ENCODE data around the gene PSMB7. TPM values are rescaled to one million over a fixed set of nuclear protein-coding genes. Genes with fewer than 3 reads are reported as not detected.

The PSMB7 gene
- total RNA-seq, 4 donors from 2014 or later, result 149 to 187 (median 165) TPM

DNA sequence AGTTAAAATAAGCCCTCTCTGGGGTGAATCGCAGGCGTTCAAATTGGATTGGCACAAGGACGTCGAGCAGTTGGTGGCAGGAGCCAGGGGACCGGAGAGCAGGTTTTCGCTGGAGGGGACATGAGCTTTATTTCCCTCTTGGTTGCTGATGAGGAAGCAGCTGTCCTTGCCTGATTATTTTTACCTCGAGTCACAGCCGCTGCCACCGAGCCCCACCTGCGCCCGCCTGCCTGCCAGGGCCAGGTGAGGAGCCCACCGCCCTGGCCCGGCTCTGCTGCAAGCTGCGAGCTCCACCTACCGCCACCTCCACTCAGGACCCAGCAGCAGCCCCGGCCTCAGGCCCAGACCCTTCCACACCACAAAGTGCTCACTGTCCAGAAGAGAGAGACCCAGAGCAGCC is 26.0 kb upstream of the PSMB7 start:
- intact Hi-C loops (cut with DNase I; ENCODE audit: low total_unique reads), result no loop called here
- DNase-seq (ENCODE audit: low spot score in 2 of 2), result no peak
- no peak overlapping the region for H3K4me3 ChIP-seq (ENCODE audit: low read depth, poor library complexity, severe bottlenecking)
- 77 to 83% methylated on average over 16 of the region's 16 CpGs for WGBS, 2 donors
- TF ChIP-seq, protein P1, sequence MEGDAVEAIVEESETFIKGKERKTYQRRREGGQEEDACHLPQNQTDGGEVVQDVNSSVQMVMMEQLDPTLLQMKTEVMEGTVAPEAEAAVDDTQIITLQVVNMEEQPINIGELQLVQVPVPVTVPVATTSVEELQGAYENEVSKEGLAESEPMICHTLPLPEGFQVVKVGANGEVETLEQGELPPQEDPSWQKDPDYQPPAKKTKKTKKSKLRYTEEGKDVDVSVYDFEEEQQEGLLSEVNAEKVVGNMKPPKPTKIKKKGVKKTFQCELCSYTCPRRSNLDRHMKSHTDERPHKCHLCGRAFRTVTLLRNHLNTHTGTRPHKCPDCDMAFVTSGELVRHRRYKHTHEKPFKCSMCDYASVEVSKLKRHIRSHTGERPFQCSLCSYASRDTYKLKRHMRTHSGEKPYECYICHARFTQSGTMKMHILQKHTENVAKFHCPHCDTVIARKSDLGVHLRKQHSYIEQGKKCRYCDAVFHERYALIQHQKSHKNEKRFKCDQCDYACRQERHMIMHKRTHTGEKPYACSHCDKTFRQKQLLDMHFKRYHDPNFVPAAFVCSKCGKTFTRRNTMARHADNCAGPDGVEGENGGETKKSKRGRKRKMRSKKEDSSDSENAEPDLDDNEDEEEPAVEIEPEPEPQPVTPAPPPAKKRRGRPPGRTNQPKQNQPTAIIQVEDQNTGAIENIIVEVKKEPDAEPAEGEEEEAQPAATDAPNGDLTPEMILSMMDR (IDR thresholded peaks at IDR 0.05), result no peak
- no peak for TF ChIP-seq POLR2A (IDR thresholded peaks at IDR 0.05)

DNA sequence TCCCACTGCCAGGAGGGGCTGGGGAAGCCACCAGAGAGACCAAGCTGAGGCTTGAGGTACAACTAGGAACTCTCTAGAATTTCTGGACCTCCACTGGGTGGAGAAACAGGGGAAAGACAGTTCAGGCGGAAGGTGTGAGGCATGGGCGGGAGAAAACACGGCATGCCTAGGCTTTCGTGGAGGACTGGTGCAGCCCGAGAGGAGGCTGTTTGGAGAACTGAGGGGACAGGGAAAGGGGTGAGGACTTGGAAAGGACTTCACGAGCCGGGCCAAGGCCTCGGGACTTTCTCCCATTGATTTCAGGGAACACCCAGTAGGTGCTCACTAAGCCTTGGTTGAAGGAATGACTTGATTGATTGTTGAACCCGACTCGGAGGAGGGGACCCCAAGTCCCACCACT is 25.5 kb upstream of the PSMB7 start:
- H3K4me3 ChIP-seq (ENCODE audit: low read depth, poor library complexity, severe bottlenecking), result no peak overlapping the region
- intact Hi-C loops (cut with DNase I; ENCODE audit: low total_unique reads), result no loop called here
- DNase-seq (ENCODE audit: low spot score in 2 of 2), result no peak
- TF ChIP-seq POLR2A (IDR thresholded peaks at IDR 0.05), result no peak
- TF ChIP-seq, protein P1 (IDR thresholded peaks at IDR 0.05), result no peak
- WGBS, 2 donors, result 64 to 71% methylated on average over 10 of the region's 10 CpGs

DNA sequence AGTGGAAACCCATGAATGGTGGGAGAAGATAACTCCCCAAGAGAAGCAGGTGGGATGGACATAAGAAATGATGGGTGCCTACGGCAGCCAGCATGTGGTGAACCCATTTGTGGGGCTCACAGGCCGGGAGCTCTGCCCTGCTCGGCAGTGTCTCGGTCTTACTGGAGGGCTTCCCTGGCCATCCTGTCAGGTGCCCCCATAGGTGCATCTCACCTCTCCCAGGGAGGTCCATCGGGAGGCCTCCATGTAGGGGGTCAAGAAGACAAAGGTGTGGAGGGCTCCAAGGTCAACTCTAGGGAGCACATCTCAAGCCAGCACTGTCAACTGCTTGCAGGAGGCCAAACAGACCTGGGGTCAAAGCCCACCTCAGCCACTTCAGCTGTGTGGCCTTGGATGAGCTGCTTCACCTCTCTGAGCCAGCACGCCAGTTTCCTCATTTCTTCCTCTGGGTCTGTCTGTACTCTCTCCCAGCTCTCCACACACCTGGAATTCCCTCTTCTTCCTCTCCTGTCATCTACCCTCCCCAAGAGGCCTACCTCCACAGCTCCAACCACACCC is 24.5 kb upstream of the PSMB7 start:
- intact Hi-C loops (cut with DNase I; ENCODE audit: low total_unique reads), result no loop called here
- WGBS, 2 donors, result 76 to 85% methylated on average over 5 of the region's 6 CpGs
- DNase-seq (ENCODE audit: low spot score in 2 of 2), result no peak
- no peak for TF ChIP-seq POLR2A (IDR thresholded peaks at IDR 0.05)
- TF ChIP-seq, protein P1 (IDR thresholded peaks at IDR 0.05), result no peak
- H3K4me3 ChIP-seq (ENCODE audit: low read depth, poor library complexity, severe bottlenecking), result no peak overlapping the region

DNA sequence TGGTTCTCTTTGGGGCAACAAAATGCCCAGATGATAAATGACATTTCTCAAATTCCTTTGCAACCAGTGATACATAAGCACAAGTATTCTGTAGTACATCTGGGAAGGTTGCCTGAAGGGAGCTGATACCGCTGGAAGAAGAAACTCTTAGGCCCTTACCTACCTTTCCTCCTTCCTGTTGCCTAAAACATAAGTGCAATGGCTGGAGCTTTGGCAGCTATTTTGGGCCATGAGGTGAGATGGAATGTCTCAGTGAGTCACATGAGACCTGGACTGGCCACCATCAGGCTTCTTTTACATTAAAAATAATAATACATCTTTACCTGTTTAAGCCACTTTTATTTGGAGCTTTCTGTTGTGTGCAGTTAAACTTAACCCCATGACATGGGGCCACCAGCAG is 23.8 kb upstream of the PSMB7 start:
- TF ChIP-seq, protein P1 (IDR thresholded peaks at IDR 0.05), result no peak
- TF ChIP-seq POLR2A (IDR thresholded peaks at IDR 0.05), result no peak
- no peak overlapping the region for H3K4me3 ChIP-seq (ENCODE audit: low read depth, poor library complexity, severe bottlenecking)
- intact Hi-C loops (cut with DNase I; ENCODE audit: low total_unique reads), result no loop called here
- DNase-seq (ENCODE audit: low spot score in 2 of 2), result no peak
- 93 to 95% methylated on average over 1 of the region's 1 CpG for WGBS, 2 donors

DNA sequence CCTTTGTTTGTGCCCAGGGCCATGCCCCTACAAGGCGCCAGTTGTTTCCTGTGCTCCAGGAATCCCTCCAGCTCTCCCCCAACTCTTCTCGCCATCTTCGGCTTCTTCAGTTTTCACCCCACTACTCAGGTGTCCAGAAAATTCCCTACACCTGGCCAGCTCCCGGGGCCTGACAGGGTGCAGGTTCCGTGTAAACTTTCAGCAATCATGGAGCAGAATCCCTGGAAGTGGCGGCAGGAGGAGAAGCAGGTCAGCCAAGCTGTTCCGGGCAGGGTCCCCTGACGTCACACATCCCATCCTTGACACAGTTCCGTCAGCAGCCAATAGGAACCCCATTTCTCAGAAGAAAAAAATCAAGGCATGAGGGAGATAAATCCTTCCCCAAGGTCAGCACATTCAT is 22.8 kb upstream of the PSMB7 start:
- TF ChIP-seq, protein P1 (IDR thresholded peaks at IDR 0.05), result no peak
- no peak for TF ChIP-seq POLR2A (IDR thresholded peaks at IDR 0.05)
- 92% methylated on average over 9 of the region's 9 CpGs for WGBS, 2 donors
- no peak for DNase-seq (ENCODE audit: low spot score in 2 of 2)
- H3K4me3 ChIP-seq (ENCODE audit: low read depth, poor library complexity, severe bottlenecking), result no peak overlapping the region
- intact Hi-C loops (cut with DNase I; ENCODE audit: low total_unique reads), result no loop called here

DNA sequence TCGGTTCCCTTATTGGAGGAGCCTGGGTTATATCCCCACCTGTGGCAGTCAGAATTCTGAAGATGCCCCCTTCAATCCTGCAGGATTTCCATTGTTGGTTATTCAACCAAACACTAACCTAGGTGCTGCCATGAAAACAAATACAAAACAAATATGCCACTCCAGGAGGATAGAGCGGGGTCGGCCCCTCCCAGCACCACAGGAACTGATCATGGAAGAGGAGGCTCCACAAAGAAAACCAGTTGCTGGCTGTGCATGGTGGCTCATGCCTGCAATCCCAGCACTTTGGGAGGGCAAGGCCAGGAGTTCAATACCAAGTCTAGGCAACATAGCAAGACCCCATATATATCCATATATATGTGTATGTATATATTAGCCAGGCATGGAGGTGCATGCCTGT is 21.8 kb upstream of the PSMB7 start:
- no peak for DNase-seq (ENCODE audit: low spot score in 2 of 2)
- intact Hi-C loops (cut with DNase I; ENCODE audit: low total_unique reads), result no loop called here
- 93 to 98% methylated on average over 3 of the region's 3 CpGs for WGBS, 2 donors
- no peak for TF ChIP-seq POLR2A (IDR thresholded peaks at IDR 0.05)
- TF ChIP-seq, protein P1 (IDR thresholded peaks at IDR 0.05), result no peak
- H3K4me3 ChIP-seq (ENCODE audit: low read depth, poor library complexity, severe bottlenecking), result no peak overlapping the region

Measured in lower leg skin (tissue), 4 donors.